Measurements from ENCODE around the gene GMPPA. TPM values are rescaled to one million over a fixed set of nuclear protein-coding genes. Genes with fewer than 3 reads are reported as not detected.

GMPPA gene
- polyA plus RNA-seq, 1 donor: 54.0 TPM

- Histone ChIP-seq H3K9me3 (ENCODE audit: control insufficient read depth, low read depth, low read length) (no peaks in the 10 kb centered on the region), H3K27ac (ENCODE audit: low read length) (no peak overlapping the region), H3K4me3 (ENCODE audit: low read length) (no peak overlapping the region), H3K27me3 (ENCODE audit: control insufficient read depth, insufficient read depth, low read length) (peaks cover 58% of the 10 kb centered on the region), H3K4me1 (ENCODE audit: control insufficient read depth, insufficient read depth, low read length) (peaks cover 8% of the 10 kb centered on the region), H3K36me3 (ENCODE audit: control insufficient read depth, insufficient read depth, low read length) (no peaks in the 10 kb centered on the region)
- DNase-seq: no peak
- no CpG with 5 or more reads among the region's 20 CpGs for WGBS (ENCODE audit: insufficient coverage, low lambda C conversion rate)
Measured at GRCh38 chr2:219531639-219532377, 33.1 kb downstream of the GMPPA start.

DNA sequence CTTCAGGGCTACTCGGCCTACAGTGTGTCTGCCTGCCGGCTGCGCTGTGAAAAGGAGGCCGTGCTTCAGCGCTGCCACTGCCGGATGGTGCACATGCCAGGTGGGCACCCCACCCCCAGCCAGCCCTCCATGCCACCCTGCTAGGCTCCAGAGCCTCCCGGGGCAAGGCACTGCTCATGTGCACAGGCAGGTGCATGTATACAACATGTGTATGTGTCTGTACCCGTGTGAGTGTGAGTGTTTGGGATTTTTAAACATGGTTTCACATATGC is 33.6 kb downstream of the GMPPA start:
- Histone ChIP-seq H3K4me1 (ENCODE audit: control insufficient read depth, insufficient read depth, low read length) (peaks cover 4% of the 10 kb centered on the region), H3K27ac (ENCODE audit: low read length) (no peak overlapping the region), H3K9me3 (ENCODE audit: control insufficient read depth, low read depth, low read length) (no peaks in the 10 kb centered on the region), H3K36me3 (ENCODE audit: control insufficient read depth, insufficient read depth, low read length) (no peaks in the 10 kb centered on the region), H3K4me3 (ENCODE audit: low read length) (no peak overlapping the region), H3K27me3 (ENCODE audit: control insufficient read depth, insufficient read depth, low read length) (peaks cover 53% of the 10 kb centered on the region)
- DNase-seq: no peak
- WGBS (ENCODE audit: insufficient coverage, low lambda C conversion rate): no CpG with 5 or more reads among the region's 8 CpGs

- no peak for DNase-seq
- H3K4me1 ChIP-seq (ENCODE audit: control insufficient read depth, insufficient read depth, low read length): peaks cover 16% of the 10 kb centered on the region
- peaks cover 8% of the 10 kb centered on the region for H3K36me3 ChIP-seq (ENCODE audit: control insufficient read depth, insufficient read depth, low read length)
- no peaks in the 10 kb centered on the region for H3K9me3 ChIP-seq (ENCODE audit: control insufficient read depth, low read depth, low read length)
- no peak overlapping the region for H3K4me3 ChIP-seq (ENCODE audit: low read length)
- peaks cover 35% of the 10 kb centered on the region for H3K27me3 ChIP-seq (ENCODE audit: control insufficient read depth, insufficient read depth, low read length)
- 83% methylated on average over 1 of the region's 6 CpGs for WGBS (ENCODE audit: insufficient coverage, low lambda C conversion rate)
- H3K27ac ChIP-seq (ENCODE audit: low read length): no peak overlapping the region
Measured at GRCh38 chr2:219533930-219534661, 35.4 kb downstream of the GMPPA start.

DNA sequence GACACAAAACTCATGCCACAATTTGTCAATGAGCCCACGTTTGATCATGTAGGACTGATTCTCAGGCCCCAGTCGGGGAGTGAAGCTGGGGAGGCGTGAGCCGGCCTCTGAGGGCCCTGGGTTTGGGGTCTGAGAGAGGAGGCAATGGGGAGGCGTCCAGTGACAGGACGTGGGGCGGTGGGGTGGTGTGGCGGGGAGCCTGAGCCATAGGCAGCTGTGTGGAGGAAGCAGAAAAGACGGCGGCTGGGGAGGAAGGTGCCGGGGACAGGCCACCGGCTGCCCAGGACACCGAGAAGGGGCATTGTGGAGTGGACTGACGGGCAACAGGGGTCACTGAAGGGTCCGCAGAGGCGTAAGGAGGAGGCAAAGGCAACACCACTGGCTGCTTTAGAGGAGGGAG is 37.7 kb downstream of the GMPPA start:
- no peak overlapping the region for H3K4me3 ChIP-seq (ENCODE audit: low read length)
- H3K4me1 ChIP-seq (ENCODE audit: control insufficient read depth, insufficient read depth, low read length): peaks cover 13% of the 10 kb centered on the region
- H3K9me3 ChIP-seq (ENCODE audit: control insufficient read depth, low read depth, low read length): peaks cover 4% of the 10 kb centered on the region
- no peak overlapping the region for H3K27ac ChIP-seq (ENCODE audit: low read length)
- no peak for DNase-seq
- peaks cover 14% of the 10 kb centered on the region for H3K27me3 ChIP-seq (ENCODE audit: control insufficient read depth, insufficient read depth, low read length)
- H3K36me3 ChIP-seq (ENCODE audit: control insufficient read depth, insufficient read depth, low read length): peaks cover 32% of the 10 kb centered on the region
- no CpG with 5 or more reads among the region's 16 CpGs for WGBS (ENCODE audit: insufficient coverage, low lambda C conversion rate)

- no peak for DNase-seq
- Histone ChIP-seq H3K36me3 (ENCODE audit: control insufficient read depth, insufficient read depth, low read length) (peaks cover 34% of the 10 kb centered on the region), H3K27me3 (ENCODE audit: control insufficient read depth, insufficient read depth, low read length) (peaks cover 9% of the 10 kb centered on the region), H3K9me3 (ENCODE audit: control insufficient read depth, low read depth, low read length) (peaks cover 4% of the 10 kb centered on the region), H3K27ac (ENCODE audit: low read length) (no peak overlapping the region), H3K4me1 (ENCODE audit: control insufficient read depth, insufficient read depth, low read length) (peaks cover 16% of the 10 kb centered on the region), H3K4me3 (ENCODE audit: low read length) (no peak overlapping the region)
- no CpG with 5 or more reads among the region's 9 CpGs for WGBS (ENCODE audit: insufficient coverage, low lambda C conversion rate)
Measured at GRCh38 chr2:219536967-219537366, 38.3 kb downstream of the GMPPA start.

- H3K27me3 ChIP-seq (ENCODE audit: control insufficient read depth, insufficient read depth, low read length): peaks cover 4% of the 10 kb centered on the region
- DNase-seq: peak in 1 of 2 donors; percentile 59
- H3K27ac ChIP-seq (ENCODE audit: low read length): peak overlapping the region; percentile 6
- H3K4me1 ChIP-seq (ENCODE audit: control insufficient read depth, insufficient read depth, low read length): peaks cover 21% of the 10 kb centered on the region
- no CpG with 5 or more reads among the region's 15 CpGs for WGBS (ENCODE audit: insufficient coverage, low lambda C conversion rate)
- H3K4me3 ChIP-seq (ENCODE audit: low read length): no peak overlapping the region
- H3K36me3 ChIP-seq (ENCODE audit: control insufficient read depth, insufficient read depth, low read length): peaks cover 34% of the 10 kb centered on the region
- H3K9me3 ChIP-seq (ENCODE audit: control insufficient read depth, low read depth, low read length): peaks cover 4% of the 10 kb centered on the region
Measured at GRCh38 chr2:219537657-219538488, 39.2 kb downstream of the GMPPA start.

GRCh38 chr2:219538504-219538951 is 39.8 kb downstream of the GMPPA start:
- WGBS (ENCODE audit: insufficient coverage, low lambda C conversion rate): 82% methylated on average over 2 of the region's 6 CpGs
- Histone ChIP-seq H3K4me1 (ENCODE audit: control insufficient read depth, insufficient read depth, low read length) (peaks cover 21% of the 10 kb centered on the region), H3K9me3 (ENCODE audit: control insufficient read depth, low read depth, low read length) (peaks cover 4% of the 10 kb centered on the region), H3K36me3 (ENCODE audit: control insufficient read depth, insufficient read depth, low read length) (peaks cover 34% of the 10 kb centered on the region), H3K27me3 (ENCODE audit: control insufficient read depth, insufficient read depth, low read length) (peaks cover under 1% of the 10 kb centered on the region), H3K4me3 (ENCODE audit: low read length) (no peak overlapping the region), H3K27ac (ENCODE audit: low read length) (peak overlapping the region; percentile 6)
- peak in 1 of 2 donors; percentile 30 for DNase-seq

DNA sequence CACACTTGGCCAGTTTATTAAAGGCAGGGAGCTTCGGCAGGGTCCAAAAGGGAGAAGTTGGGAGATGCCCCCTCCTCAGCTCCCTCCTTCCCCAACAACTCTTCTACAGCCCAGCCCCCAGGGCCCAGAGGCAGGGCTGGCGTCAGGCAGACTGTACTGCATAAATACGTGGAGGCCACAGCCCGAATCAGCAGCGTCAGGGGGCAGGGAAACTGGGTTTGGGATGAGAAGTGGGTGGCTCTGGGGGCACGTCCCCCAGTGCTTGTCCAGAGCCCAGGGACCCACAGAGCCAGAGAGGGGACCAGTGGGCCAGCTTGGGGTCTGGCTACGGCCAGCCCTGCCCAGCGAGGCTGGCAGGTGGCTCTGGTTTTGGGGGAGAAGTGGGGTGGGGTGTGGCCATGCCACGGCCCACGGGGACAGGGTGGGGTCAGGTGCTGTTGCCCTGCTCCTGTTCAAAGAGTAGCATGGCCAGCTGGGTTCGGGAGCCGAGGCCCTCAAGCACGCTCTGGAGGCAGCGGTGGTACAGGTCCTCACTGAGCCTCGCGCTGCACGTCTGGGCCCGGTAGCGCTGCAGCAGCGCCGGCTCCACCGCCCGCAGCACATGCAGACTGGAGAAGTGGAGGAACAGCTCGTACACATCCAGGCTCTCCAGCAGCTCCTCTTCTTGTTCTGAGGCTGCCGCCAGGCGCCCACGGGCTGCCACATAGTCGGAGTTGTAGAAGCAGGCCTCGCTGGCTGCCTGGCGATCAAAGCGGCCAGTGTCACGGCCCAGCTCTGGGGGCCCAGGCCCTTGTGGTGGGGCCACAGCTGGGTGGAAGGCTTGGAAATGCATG is 40.5 kb downstream of the GMPPA start:
- H3K4me3 ChIP-seq (ENCODE audit: low read length): no peak overlapping the region
- no peak for DNase-seq
- H3K36me3 ChIP-seq (ENCODE audit: control insufficient read depth, insufficient read depth, low read length): peaks cover 34% of the 10 kb centered on the region
- H3K9me3 ChIP-seq (ENCODE audit: control insufficient read depth, low read depth, low read length): peaks cover 4% of the 10 kb centered on the region
- no CpG with 5 or more reads among the region's 32 CpGs for WGBS (ENCODE audit: insufficient coverage, low lambda C conversion rate)
- peaks cover 21% of the 10 kb centered on the region for H3K4me1 ChIP-seq (ENCODE audit: control insufficient read depth, insufficient read depth, low read length)
- no peaks in the 10 kb centered on the region for H3K27me3 ChIP-seq (ENCODE audit: control insufficient read depth, insufficient read depth, low read length)
- no peak overlapping the region for H3K27ac ChIP-seq (ENCODE audit: low read length)

GRCh38 chr2:219539926-219540678 is 41.4 kb downstream of the GMPPA start:
- H3K4me1 ChIP-seq (ENCODE audit: control insufficient read depth, insufficient read depth, low read length): peaks cover 25% of the 10 kb centered on the region
- peaks cover 4% of the 10 kb centered on the region for H3K9me3 ChIP-seq (ENCODE audit: control insufficient read depth, low read depth, low read length)
- no peak for DNase-seq
- no peaks in the 10 kb centered on the region for H3K27me3 ChIP-seq (ENCODE audit: control insufficient read depth, insufficient read depth, low read length)
- no peak overlapping the region for H3K27ac ChIP-seq (ENCODE audit: low read length)
- H3K4me3 ChIP-seq (ENCODE audit: low read length): no peak overlapping the region
- no CpG with 5 or more reads among the region's 46 CpGs for WGBS (ENCODE audit: insufficient coverage, low lambda C conversion rate)
- peaks cover 34% of the 10 kb centered on the region for H3K36me3 ChIP-seq (ENCODE audit: control insufficient read depth, insufficient read depth, low read length)
